Smooth muscle cell (in vitro differentiated cells): ENCODE results near the gene CFAP61. TPM values are rescaled to one million over a fixed set of nuclear protein-coding genes. Genes with fewer than 3 reads are reported as not detected.

ENCODE experiments used
- DNase-seq: peaks from one replicate; lab custom pipeline; 2025; ENCODE audit not compliant: unreplicated experiment; lab: John Stamatoyannopoulos, UW
- H2AFZ ChIP-seq: fragments of 200-600 bp; sonication (generic); 2 replicates; pipeline ENCODE4 v1.6.0; 2016; ENCODE audit warnings: antibody characterized with exemption, low read depth, mild to moderate bottlenecking
- H3F3A ChIP-seq: fragments of 200-600 bp; sonication (generic); 2 replicates; pipeline ENCODE4 v1.6.0; 2017; ENCODE audit warnings: antibody characterized with exemption, low read depth
- H3K27ac ChIP-seq: fragments of 200-600 bp; sonication (generic); 2 replicates; pipeline ENCODE4 v1.5.1; 2016; ENCODE audit warnings: low read depth, mild to moderate bottlenecking
- H3K27me3 ChIP-seq: fragments of 200-600 bp; sonication (generic); 2 replicates; pipeline ENCODE4 v1.6.1; 2016; ENCODE audit warnings: low read depth, mild to moderate bottlenecking
- H3K36me3 ChIP-seq: fragments of 200-600 bp; sonication (generic); 2 replicates; pipeline ENCODE4 v1.5.1; 2016; ENCODE audit warnings: low read depth
- H3K4me1 ChIP-seq: fragments of 200-600 bp; sonication (generic); 2 replicates; pipeline ENCODE4 v1.5.1; 2016; ENCODE audit warnings: low read depth
- H3K4me2 ChIP-seq: fragments of 200-600 bp; sonication (generic); 2 replicates; pipeline ENCODE4 v1.6.0; 2016; ENCODE audit warnings: mild to moderate bottlenecking
- H3K4me3 ChIP-seq: fragments of 200-600 bp; sonication (generic); 2 replicates; pipeline ENCODE4 v1.5.1; 2016; ENCODE audit warnings: mild to moderate bottlenecking
- H3K79me2 ChIP-seq: fragments of 200-600 bp; sonication (generic); 2 replicates; pipeline ENCODE4 v1.6.0; 2016; ENCODE audit warnings: low read depth, mild to moderate bottlenecking
- H3K9ac ChIP-seq: fragments of 200-600 bp; sonication (generic); 2 replicates; pipeline ENCODE4 v1.6.0; 2016; ENCODE audit warnings: low read depth
- H3K9me3 ChIP-seq: fragments of 200-600 bp; sonication (generic); replicated peaks from 2 replicates; pipeline ENCODE4 v1.5.1; 2016; ENCODE audit warnings: low read depth
- H4K20me1 ChIP-seq: fragments of 200-600 bp; sonication (generic); 2 replicates; pipeline ENCODE4 v1.6.0; 2016; ENCODE audit warnings: low read depth
- CTCF ChIP-seq: fragments of 200-600 bp; sonication (generic); IDR thresholded peaks from 2 replicates; pipeline ENCODE4 v1.5.1; 2017; ENCODE audit warnings: borderline replicate concordance, mild to moderate bottlenecking, antibody characterized with exemption; ENCODE audit not compliant: insufficient read depth, poor library complexity, severe bottlenecking
- WGBS: methylation state at CpG from one replicate; pipeline ENCODE4 v1.1.7; 2016; ENCODE audit warnings: low lambda C conversion rate; 5-methylcytosine and 5-hydroxymethylcytosine counted together
- polyA plus RNA-seq: library from polyadenylated mRNA; unstranded; fragments of >200 nt; fragmentation: Nextera tagmentation; extraction: Ambion mirVana; gene quantifications from 2 replicates; pipeline ENCODE4 v1.2.1, GENCODE V29; 2016
- total RNA-seq: library from RNA; depleted of rRNA; stranded (reverse); fragments of >200 nt; gene quantifications from 2 replicates; pipeline ENCODE4 v1.2.3, GENCODE V29; 2014

The CFAP61 gene
- total and polyA plus RNA-seq, 2 experiments from 2014 or later: not detected

GRCh38 chr20:20076297-20077065, 24.1 kb downstream of the CFAP61 start:
- Histone ChIP-seq H3K27ac (no peak overlapping the region), H3K4me2 (no peak overlapping the region), H3K4me3 (no peak overlapping the region), H4K20me1 (no peaks in the 10 kb centered on the region), H3K9ac (no peak overlapping the region), H3K4me1 (peaks cover 5% of the 10 kb centered on the region), H3F3A (peaks cover 9% of the 10 kb centered on the region), H3K27me3 (peaks cover 21% of the 10 kb centered on the region), H3K79me2 (no peaks in the 10 kb centered on the region), H3K36me3 (no peaks in the 10 kb centered on the region), H2AFZ (no peak overlapping the region), H3K9me3 (no peaks in the 10 kb centered on the region)
- TF ChIP-seq CTCF: no peak
- 77% methylated on average over 9 of the region's 9 CpGs for WGBS
- DNase-seq: no peak

- TF ChIP-seq CTCF: no peak
- H3K9ac ChIP-seq: no peak overlapping the region
- no peak for DNase-seq
- WGBS: 85% methylated on average over 4 of the region's 4 CpGs
- H3K4me3 ChIP-seq: no peak overlapping the region
- no peaks in the 10 kb centered on the region for H3K36me3 ChIP-seq
- H3K4me1 ChIP-seq: no peaks in the 10 kb centered on the region
- no peak overlapping the region for H2AFZ ChIP-seq
- no peaks in the 10 kb centered on the region for H3K79me2 ChIP-seq
- peaks cover 32% of the 10 kb centered on the region for H3K27me3 ChIP-seq
- no peaks in the 10 kb centered on the region for H3K9me3 ChIP-seq
- no peak overlapping the region for H3K4me2 ChIP-seq
- no peak overlapping the region for H3K27ac ChIP-seq
- peaks cover 4% of the 10 kb centered on the region for H3F3A ChIP-seq
- no peaks in the 10 kb centered on the region for H4K20me1 ChIP-seq
These were observed 25.7 kb downstream of the CFAP61 start for GRCh38 chr20:20078041-20078440.

GRCh38 chr20:20079102-20079784, 26.9 kb downstream of the CFAP61 start:
- H3K4me2 ChIP-seq: no peak overlapping the region
- H3F3A ChIP-seq: peaks cover 4% of the 10 kb centered on the region
- no peak for DNase-seq
- H3K9ac ChIP-seq: no peak overlapping the region
- TF ChIP-seq CTCF: no peak
- H3K4me1 ChIP-seq: no peaks in the 10 kb centered on the region
- no peak overlapping the region for H2AFZ ChIP-seq
- WGBS: 46% methylated on average over 5 of the region's 5 CpGs
- no peak overlapping the region for H3K4me3 ChIP-seq
- no peak overlapping the region for H3K27ac ChIP-seq
- no peaks in the 10 kb centered on the region for H3K9me3 ChIP-seq
- no peaks in the 10 kb centered on the region for H3K36me3 ChIP-seq
- no peaks in the 10 kb centered on the region for H4K20me1 ChIP-seq
- H3K27me3 ChIP-seq: peaks cover 32% of the 10 kb centered on the region
- no peaks in the 10 kb centered on the region for H3K79me2 ChIP-seq
